Endothelial cell of umbilical vein (primary cell): ENCODE results near the gene MAEA. TPM values are rescaled to one million over a fixed set of nuclear protein-coding genes. Genes with fewer than 3 reads are reported as not detected.

Experiments used
- BruUV-seq: library from RNA; stranded (reverse); fragments of 400-500 nt; replicated peaks from 2 replicates; lab custom pipeline; 2021; lab: Mats Ljungman, UMichigan
- CTCF ChIA-PET: fragments of 300-600, 350-600 bp; sonication (Branson Sonifier 250); formaldehyde crosslinking; loops from one replicate; lab custom pipeline; 2021; ENCODE audit warnings: antibody characterized with exemption, inconsistent platforms; lab: Charles Lee
- POLR2A ChIA-PET: fragments of 300-600, 350-600 bp; sonication (Branson Sonifier 250); formaldehyde crosslinking; loops from one replicate; lab custom pipeline; 2021; ENCODE audit warnings: antibody characterized with exemption, inconsistent platforms; lab: Charles Lee
- DNase-seq: peaks from one replicate; pipeline ENCODE4 v3.0.0-alpha.2; 2011; ENCODE audit warnings: low read depth, low spot score
- FAIRE-seq: peaks from 2 replicates; lab custom pipeline; 2011; peaks lifted over from hg19 to GRCh38; lab: Jason Lieb, UNC
- H2AFZ ChIP-seq: 2 replicates; pipeline ENCODE4 v1.6.0; 2012; ENCODE audit warnings: low read depth, low read length, control low read depth, inconsistent platforms
- H3K27ac ChIP-seq: 2 replicates; pipeline ENCODE4 v1.5.1; 2011; ENCODE audit warnings: low read depth, mild to moderate bottlenecking, control low read depth, low read length, moderate library complexity; ENCODE audit not compliant: insufficient read depth
- H3K27me3 ChIP-seq, 2 experiments: 2 replicates each; pipeline versions ENCODE4 v1.6.0 to v1.6.1; 2011; ENCODE audit warnings: low read length in 2 of 2, mixed read lengths in 1 of 2; ENCODE audit not compliant: control insufficient read depth in 2 of 2, insufficient read depth in 2 of 2
- H3K36me3 ChIP-seq, 2 experiments: 2 replicates in 1 of 2; 3 replicates in 1 of 2; pipeline ENCODE4 v1.5.1; 2011; ENCODE audit warnings: low read length in 2 of 2, mild to moderate bottlenecking in 1 of 2, moderate library complexity in 1 of 2; ENCODE audit not compliant: control insufficient read depth in 2 of 2, insufficient read depth in 2 of 2; ENCODE audit errors: extremely low read depth in 1 of 2
- H3K4me1 ChIP-seq: 3 replicates; pipeline ENCODE4 v1.5.1; 2011; ENCODE audit warnings: mild to moderate bottlenecking, low read length; ENCODE audit not compliant: control insufficient read depth, insufficient read depth; ENCODE audit errors: extremely low read depth
- H3K4me2 ChIP-seq: 2 replicates; pipeline ENCODE4 v1.6.1; 2011; ENCODE audit warnings: low read length, control low read depth, mixed read lengths; ENCODE audit not compliant: insufficient read depth
- H3K4me3 ChIP-seq, 3 experiments: fragments of 200-600 bp in 1 of 3; sonication (generic), shearing (Covaris generic) in 1 of 3; replicated peaks in 1 of 3; 2 replicates each; pipeline ENCODE4 v1.5.1; 2011 to 2016; ENCODE audit warnings: control low read depth in 3 of 3, low read length in 3 of 3, mild to moderate bottlenecking in 2 of 3, inconsistent platforms in 1 of 3, low read depth in 1 of 3, moderate library complexity in 1 of 3; ENCODE audit not compliant: insufficient read depth in 1 of 3
- H3K79me2 ChIP-seq: 2 replicates; pipeline ENCODE4 v1.6.0; 2012; ENCODE audit warnings: low read length, inconsistent platforms; ENCODE audit not compliant: control insufficient read depth, insufficient read depth
- H3K9ac ChIP-seq: replicated peaks from 2 replicates; pipeline ENCODE3; 2011; ENCODE audit warnings: low read length, control low read depth; ENCODE audit not compliant: insufficient read depth; ENCODE audit errors: extremely low read depth
- H3K9me1 ChIP-seq: replicated peaks from 3 replicates; pipeline ENCODE4 v1.6.0; 2011; ENCODE audit warnings: mild to moderate bottlenecking, low read length; ENCODE audit not compliant: control insufficient read depth, insufficient read depth; ENCODE audit errors: extremely low read depth
- H3K9me3 ChIP-seq: replicated peaks from 2 replicates; pipeline ENCODE4 v1.5.1; 2012; ENCODE audit warnings: low read length, inconsistent platforms; ENCODE audit not compliant: control insufficient read depth, insufficient read depth
- H4K20me1 ChIP-seq: replicated peaks from 2 replicates; pipeline ENCODE3; 2011; ENCODE audit warnings: mild to moderate bottlenecking, low read length; ENCODE audit not compliant: control insufficient read depth, insufficient read depth; ENCODE audit errors: extremely low read depth
- CTCF ChIP-seq, 2 donors: IDR thresholded peaks; 1 replicate in 1 of 2; 2 replicates in 1 of 2; pipeline ENCODE4 v1.5.1; 2011; ENCODE audit warnings: low read length in 2 of 2, mild to moderate bottlenecking in 2 of 2, moderate library complexity in 2 of 2, control low read depth in 1 of 2, inconsistent platforms in 1 of 2, low read depth in 1 of 2; ENCODE audit not compliant: insufficient read depth in 1 of 2; ENCODE audit errors: extremely low read depth in 1 of 2
- EZH2 ChIP-seq: IDR thresholded peaks from 2 replicates; pipeline ENCODE4 v1.6.1; 2012; ENCODE audit warnings: borderline replicate concordance, low read depth, mild to moderate bottlenecking, moderate library complexity, low read length, inconsistent platforms; ENCODE audit not compliant: severe bottlenecking
- FOS ChIP-seq: IDR thresholded peaks from 2 replicates; pipeline ENCODE4 v1.6.1; 2011; ENCODE audit warnings: mild to moderate bottlenecking, low read length, moderate library complexity, borderline replicate concordance; ENCODE audit not compliant: insufficient read depth
- GATA2 ChIP-seq: IDR thresholded peaks from 2 replicates; pipeline ENCODE4 v1.7.0; 2011; ENCODE audit warnings: low read depth, mild to moderate bottlenecking, moderate library complexity, mixed read lengths, low read length; ENCODE audit not compliant: insufficient read length, insufficient read depth
- JUN ChIP-seq: IDR thresholded peaks from 2 replicates; pipeline ENCODE4 v1.6.1; 2011; ENCODE audit warnings: borderline replicate concordance, low read depth; ENCODE audit not compliant: insufficient read length, insufficient read depth
- MAX ChIP-seq: IDR thresholded peaks from 2 replicates; pipeline ENCODE4 v1.6.1; 2011; ENCODE audit not compliant: insufficient read depth, insufficient read length
- MYC ChIP-seq: IDR thresholded peaks from one replicate; pipeline ENCODE4 v1.6.1; 2011; ENCODE audit warnings: mild to moderate bottlenecking, low read depth, low read length
- POLR2A ChIP-seq: IDR thresholded peaks from 2 replicates; pipeline ENCODE4 v1.6.1; 2012; ENCODE audit warnings: low read depth, mild to moderate bottlenecking, control low read depth, low read length
- POLR2AphosphoS5 ChIP-seq: IDR thresholded peaks from 2 replicates; pipeline ENCODE4 v1.6.1; 2012; ENCODE audit warnings: low read depth, mild to moderate bottlenecking, control low read depth, low read length, moderate library complexity; ENCODE audit not compliant: insufficient read depth
- dilution Hi-C: fragments of 300-500 bp; cut with MboI; formaldehyde crosslinking; loops from one replicate; pipeline ENCODE4 v1.15.0; 2019; ENCODE audit warnings: low sequenced_read_pairs; ENCODE audit not compliant: extremely low pct_ligation_motif_present
- intact Hi-C: fragments of 100-400 bp; cut with micrococcal nuclease; formaldehyde crosslinking; loops from one replicate; pipeline ENCODE4 v1.10.0; 2022
- polyA plus RNA-seq, 4 experiments: library from polyadenylated mRNA; depleted of rRNA in 3 of 4; stranded (reverse) in 3 of 4; unstranded in 1 of 4; fragments of >200 nt; gene quantifications; 2 replicates each; pipeline versions ENCODE4 v1.2.1 to v1.2.3, GENCODE V29; 2011 to 2012; ENCODE audit warnings: missing spikeins in 1 of 4
- total RNA-seq: library from RNA; stranded (reverse); gene quantifications from 2 replicates; pipeline ENCODE4 v1.2.3, GENCODE V29; 2021

Gene MAEA
- total and polyA plus RNA-seq, 2 donors (not counting 3 experiments of a cell fraction or from before 2014, with no cell fraction given), result 66.0 to 108 TPM

DNA sequence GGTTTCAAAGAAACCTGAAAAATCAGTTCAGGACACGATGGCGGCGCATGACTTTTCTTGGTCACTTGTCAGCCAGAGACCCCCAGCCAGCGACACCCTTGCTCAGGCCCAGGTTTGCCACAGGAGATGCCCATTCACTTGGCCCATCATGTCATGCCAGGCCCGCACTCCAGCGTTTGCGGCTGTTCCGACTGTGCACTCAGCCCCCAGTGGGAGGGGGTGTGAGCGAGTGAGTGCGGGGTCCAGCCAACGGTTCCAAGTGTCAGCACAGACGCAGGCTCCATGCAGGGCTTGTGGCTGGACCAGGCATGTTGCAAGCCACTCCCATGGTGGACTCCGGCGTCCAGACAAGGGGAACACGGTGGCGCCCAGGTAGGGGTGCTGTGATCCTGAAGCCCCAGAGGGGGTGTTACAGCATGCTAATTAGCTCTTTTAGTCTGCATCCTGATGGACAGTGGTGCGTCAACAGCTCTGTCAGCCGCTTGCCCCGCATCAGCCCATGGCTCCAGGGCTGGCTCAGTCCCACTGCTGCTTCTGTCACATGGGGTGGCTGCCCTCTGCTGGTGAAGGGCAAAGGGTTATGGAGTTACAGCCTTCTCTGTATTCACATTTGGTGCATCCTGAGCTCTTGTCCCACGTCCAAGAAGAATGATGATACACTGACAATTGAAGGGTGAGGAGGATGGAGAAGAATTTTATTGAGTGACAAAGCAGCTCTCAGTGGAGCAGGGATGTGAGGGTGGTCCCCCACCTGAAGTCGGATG, 3.7 kb upstream of the MAEA start:
- ChIA-PET CTCF (interaction anchor here (0.9 kb wide), 1 partner anchor 18 kb away, joined by 4 read pairs; no protein-coding TSS in a partner anchor), POLR2A (no interaction called here)
- peaks cover 12% of the 10 kb centered on the region for H3K4me1 ChIP-seq
- no peaks in the 10 kb centered on the region for H4K20me1 ChIP-seq
- intact Hi-C loops, result no loop called here
- no peaks in the 10 kb centered on the region for H3K36me3 ChIP-seq
- DNase-seq, result no peak
- dilution Hi-C loops, result no loop called here
- H3K9ac ChIP-seq, result no peak overlapping the region
- FAIRE-seq, result no peak
- peaks cover 13% of the 10 kb centered on the region for H3K79me2 ChIP-seq
- H3K4me2 ChIP-seq, result no peak overlapping the region
- H3K27me3 ChIP-seq, result no peaks in the 10 kb centered on the region
- H3K4me3 ChIP-seq, result no peak overlapping the region
- H3K9me1 ChIP-seq, result no peaks in the 10 kb centered on the region
- TF ChIP-seq MYC (no peak), MAX (no peak), POLR2A (no peak), JUN (no peak), POLR2AphosphoS5 (no peak), EZH2 (no peak), FOS (no peak), CTCF (IDR thresholded peaks at IDR 0.05; ENCODE audit: extremely low read depth in 1 of 2, insufficient read depth in 1 of 2, low read depth in 1 of 2, low read length in 2 of 2) (no peak), GATA2 (no peak)
- H3K9me3 ChIP-seq, result no peaks in the 10 kb centered on the region
- H2AFZ ChIP-seq, result no peak overlapping the region
- H3K27ac ChIP-seq, result no peak overlapping the region
- BruUV-seq, result no TSS peak
